ENCODE measurements around the gene YARS1.

YARS1 gene

GRCh38 chr1:32763221-32763620, 53.9 kb downstream of the YARS1 start:
- DNase-seq (ENCODE audit: low spot score): no peak

GRCh38 chr1:32761936-32762335, 55.2 kb downstream of the YARS1 start:
- no peak for DNase-seq (ENCODE audit: low spot score)

GRCh38 chr1:32761253-32761877, 55.8 kb downstream of the YARS1 start:
- DNase-seq (ENCODE audit: low spot score): no peak

GRCh38 chr1:32759997-32760623, 57.0 kb downstream of the YARS1 start:
- no peak for DNase-seq (ENCODE audit: low spot score)

- DNase-seq (ENCODE audit: low spot score): no peak
Measured at GRCh38 chr1:32759521-32759981, 57.6 kb downstream of the YARS1 start.

GRCh38 chr1:32758795-32759430, 58.2 kb downstream of the YARS1 start:
- DNase-seq (ENCODE audit: low spot score): no peak

- no peak for DNase-seq (ENCODE audit: low spot score)
Measured at GRCh38 chr1:32758177-32758794, 58.9 kb downstream of the YARS1 start.

GRCh38 chr1:32757213-32757895, 59.8 kb downstream of the YARS1 start:
- no peak for DNase-seq (ENCODE audit: low spot score)

GRCh38 chr1:32755810-32756159, 61.4 kb downstream of the YARS1 start:
- DNase-seq (ENCODE audit: low spot score): no peak

- no peak for DNase-seq (ENCODE audit: low spot score)
Measured at GRCh38 chr1:32755098-32755809, 61.9 kb downstream of the YARS1 start.

GRCh38 chr1:32754317-32755097, 62.7 kb downstream of the YARS1 start:
- DNase-seq (ENCODE audit: low spot score): peak; percentile 73

- peak; percentile 97 for DNase-seq (ENCODE audit: low spot score)
Measured at GRCh38 chr1:32753532-32754316, 63.4 kb downstream of the YARS1 start.

- no peak for DNase-seq (ENCODE audit: low spot score)
Measured at GRCh38 chr1:32749771-32750170, 67.4 kb downstream of the YARS1 start.

GRCh38 chr1:32749332-32749731, 67.8 kb downstream of the YARS1 start:
- DNase-seq (ENCODE audit: low spot score): no peak

GRCh38 chr1:32748926-32749325, 68.2 kb downstream of the YARS1 start:
- no peak for DNase-seq (ENCODE audit: low spot score)

GRCh38 chr1:32748348-32748747, 68.8 kb downstream of the YARS1 start:
- no peak for DNase-seq (ENCODE audit: low spot score)

GRCh38 chr1:32746130-32746529, 71.0 kb downstream of the YARS1 start:
- DNase-seq (ENCODE audit: low spot score): no peak

GRCh38 chr1:32744071-32744425, 73.1 kb downstream of the YARS1 start:
- no peak for DNase-seq (ENCODE audit: low spot score)

- DNase-seq (ENCODE audit: low spot score): no peak
Measured at GRCh38 chr1:32743380-32744070, 73.6 kb downstream of the YARS1 start.

GRCh38 chr1:32742956-32743355, 74.2 kb downstream of the YARS1 start:
- DNase-seq (ENCODE audit: low spot score): no peak

All from D341Med (cell line).